Vagina (tissue), 2 donors: ENCODE data around the gene SENP2. TPM values are rescaled to one million over a fixed set of nuclear protein-coding genes. Genes with fewer than 3 reads are reported as not detected.

Experiments
- DNase-seq, 2 donors: peaks; one replicate each; pipeline ENCODE4 v3.0.0-alpha.2; 2017; ENCODE audit errors: extremely low spot score in 2 of 2
- H3K27ac ChIP-seq: fragments of 200-600 bp; sonication (generic); one replicate; pipeline ENCODE4 v1.5.1; 2019
- H3K27me3 ChIP-seq: fragments of 200-600 bp; sonication (generic); one replicate; pipeline ENCODE4 v1.5.1; 2019
- H3K36me3 ChIP-seq, 2 donors: fragments of 200-600 bp; sonication (generic); one replicate each; pipeline ENCODE4 v1.5.1; 2017 to 2019
- H3K4me1 ChIP-seq: fragments of 200-600 bp; sonication (generic); one replicate; pipeline ENCODE4 v1.5.1; 2019
- H3K4me3 ChIP-seq, 2 donors: fragments of 200-600 bp; sonication (generic); 1 replicate in 1 of 2; 2 replicates in 1 of 2; pipeline ENCODE4 v1.5.1; 2016 to 2019
- H3K9me3 ChIP-seq: fragments of 200-600 bp; sonication (generic); one replicate; pipeline ENCODE4 v1.5.1; 2019
- CTCF ChIP-seq, 3 experiments: fragments of 450-650 bp in 2 of 3; fragments of 200-600 bp in 1 of 3; sonication (generic) in 1 of 3; IDR thresholded peaks; one replicate each; pipeline ENCODE4 v1.5.1; 2017 to 2019; ENCODE audit warnings: antibody characterized with exemption in 3 of 3, mild to moderate bottlenecking in 2 of 3, moderate library complexity in 2 of 3
- POLR2A ChIP-seq, 2 donors: fragments of 450-650 bp; IDR thresholded peaks; one replicate each; pipeline ENCODE4 v1.6.1; 2017; ENCODE audit warnings: antibody characterized with exemption in 2 of 2, mild to moderate bottlenecking in 2 of 2, moderate library complexity in 2 of 2
- POLR2AphosphoS5 ChIP-seq, 2 donors: sonication (generic); formaldehyde crosslinking; IDR thresholded peaks; one replicate each; pipeline ENCODE4 v1.9.0; 2017; ENCODE audit warnings: antibody characterized with exemption in 2 of 2, mild to moderate bottlenecking in 2 of 2, low read depth in 1 of 2; ENCODE audit not compliant: insufficient read depth in 1 of 2
- intact Hi-C: fragments of 100-400 bp; cut with DNase I; formaldehyde crosslinking; loops from one replicate; pipeline ENCODE4 v1.15.1; 2023
- total RNA-seq: library from RNA; depleted of rRNA; stranded (reverse); fragments of >200 nt; gene quantifications from one replicate; pipeline ENCODE4 v1.2.3, GENCODE V29; 2016

SENP2 gene
- total RNA-seq, 1 donor from 2014 or later = 13.8 TPM

DNA sequence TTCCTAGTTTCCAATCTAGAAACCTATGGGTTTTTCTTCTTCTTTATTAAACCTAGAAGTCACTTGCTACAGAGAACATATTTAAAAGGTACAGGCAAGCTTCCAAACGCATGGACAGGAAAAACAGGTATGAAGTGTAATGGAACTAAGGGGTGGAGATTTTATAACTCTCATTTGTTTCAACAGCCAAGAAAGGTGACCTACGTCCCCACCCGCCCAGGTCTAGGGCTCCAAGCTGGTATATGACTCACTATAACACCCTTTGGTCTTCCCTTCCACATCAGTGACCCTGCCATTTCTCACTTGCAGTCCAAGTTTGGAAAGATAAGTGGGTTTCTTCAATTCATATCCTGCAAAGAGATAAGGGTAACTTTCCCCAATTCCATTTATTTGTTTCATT lies 27.7 kb upstream of the SENP2 start:
- intact Hi-C loops = no loop called here
- Histone ChIP-seq H3K27me3 (no peaks in the 10 kb centered on the region), H3K4me3 (peak overlapping the region in 1 of 2 donors; percentile 1), H3K9me3 (no peaks in the 10 kb centered on the region), H3K4me1 (no peaks in the 10 kb centered on the region), H3K36me3 (no peaks in the 10 kb centered on the region), H3K27ac (no peak overlapping the region)
- no peak for TF ChIP-seq CTCF (IDR thresholded peaks at IDR 0.05)
- peak in 1 of 2 donors; percentile 21 for TF ChIP-seq POLR2AphosphoS5 (IDR thresholded peaks at IDR 0.05; ENCODE audit: insufficient read depth in 1 of 2, low read depth in 1 of 2)
- no peak for DNase-seq

GRCh38 chr3:185559706-185560090 lies 26.4 kb upstream of the SENP2 start:
- H3K27ac ChIP-seq = no peak overlapping the region
- no peaks in the 10 kb centered on the region for H3K4me1 ChIP-seq
- no peaks in the 10 kb centered on the region for H3K27me3 ChIP-seq
- intact Hi-C loops = no loop called here
- H3K4me3 ChIP-seq = no peak overlapping the region
- H3K9me3 ChIP-seq = no peaks in the 10 kb centered on the region
- no peak for DNase-seq
- H3K36me3 ChIP-seq = no peaks in the 10 kb centered on the region
- TF ChIP-seq POLR2AphosphoS5 (IDR thresholded peaks at IDR 0.05; ENCODE audit: insufficient read depth in 1 of 2, low read depth in 1 of 2) (no peak), POLR2A (IDR thresholded peaks at IDR 0.05) (no peak), CTCF (IDR thresholded peaks at IDR 0.05) (no peak)

DNA sequence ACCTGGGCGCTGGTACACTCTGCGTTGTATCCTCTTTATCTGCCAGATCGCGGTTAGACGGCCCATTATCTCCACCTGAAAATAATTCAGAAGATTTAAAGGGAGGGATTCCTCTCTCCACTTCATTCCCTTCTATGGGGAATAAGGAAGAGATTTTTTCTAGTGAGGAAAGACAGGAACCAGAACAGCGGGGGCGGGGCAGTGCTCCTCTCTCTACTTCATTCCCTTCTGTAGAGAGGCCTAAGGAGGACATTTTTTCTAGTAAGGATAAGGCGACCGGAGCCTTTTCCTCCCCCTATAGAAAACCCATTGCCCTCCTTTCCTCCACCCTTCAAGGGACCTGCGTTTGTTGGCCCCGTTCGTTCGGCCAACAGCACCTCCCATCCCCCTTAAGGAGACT lies 25.4 kb upstream of the SENP2 start:
- no peak overlapping the region for H3K4me3 ChIP-seq
- H3K9me3 ChIP-seq = no peaks in the 10 kb centered on the region
- no peaks in the 10 kb centered on the region for H3K36me3 ChIP-seq
- TF ChIP-seq CTCF (IDR thresholded peaks at IDR 0.05) (no peak), POLR2AphosphoS5 (IDR thresholded peaks at IDR 0.05; ENCODE audit: insufficient read depth in 1 of 2, low read depth in 1 of 2) (no peak), POLR2A (IDR thresholded peaks at IDR 0.05) (no peak)
- intact Hi-C loops = no loop called here
- no peak for DNase-seq
- no peaks in the 10 kb centered on the region for H3K4me1 ChIP-seq
- no peaks in the 10 kb centered on the region for H3K27me3 ChIP-seq
- H3K27ac ChIP-seq = no peak overlapping the region

DNA sequence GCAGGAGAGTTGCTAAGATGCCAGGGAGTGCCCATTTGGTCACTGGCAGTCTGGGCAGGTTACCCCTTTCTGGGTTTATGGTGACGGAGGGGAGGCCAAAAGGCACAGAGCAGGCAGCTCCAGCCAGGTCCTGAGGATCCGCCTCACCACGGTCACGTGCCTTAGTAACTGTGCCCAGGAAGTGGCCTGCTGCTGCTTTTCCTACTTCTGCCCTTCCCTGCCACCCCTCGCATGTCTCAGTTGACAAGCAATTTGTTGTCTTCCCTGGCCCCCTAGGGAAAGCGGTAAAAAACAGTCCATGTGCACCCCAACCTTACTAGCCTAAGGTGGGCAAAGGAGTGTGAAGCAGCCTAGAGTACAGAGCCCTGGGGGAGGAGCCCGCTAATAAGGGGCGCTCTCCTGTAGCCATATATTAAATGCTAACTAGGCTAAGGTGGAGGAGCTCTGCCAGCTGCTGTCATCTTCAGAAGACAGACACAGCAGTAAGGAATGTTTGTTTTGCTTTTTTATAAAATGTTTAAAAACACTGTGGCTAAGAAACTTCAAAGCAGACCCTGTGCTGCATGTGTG lies 24.6 kb upstream of the SENP2 start:
- intact Hi-C loops = no loop called here
- TF ChIP-seq POLR2A (IDR thresholded peaks at IDR 0.05) = no peak
- TF ChIP-seq CTCF (IDR thresholded peaks at IDR 0.05) = no peak
- no peak overlapping the region for H3K27ac ChIP-seq
- H3K4me3 ChIP-seq = no peak overlapping the region
- no peaks in the 10 kb centered on the region for H3K9me3 ChIP-seq
- no peaks in the 10 kb centered on the region for H3K36me3 ChIP-seq
- DNase-seq = no peak
- H3K27me3 ChIP-seq = no peaks in the 10 kb centered on the region
- no peaks in the 10 kb centered on the region for H3K4me1 ChIP-seq

- no peak for TF ChIP-seq POLR2AphosphoS5 (IDR thresholded peaks at IDR 0.05; ENCODE audit: insufficient read depth in 1 of 2, low read depth in 1 of 2)
- TF ChIP-seq POLR2A (IDR thresholded peaks at IDR 0.05) = no peak
- TF ChIP-seq CTCF (IDR thresholded peaks at IDR 0.05) = no peak
- Histone ChIP-seq H3K4me3 (no peak overlapping the region), H3K27me3 (no peaks in the 10 kb centered on the region), H3K36me3 (no peaks in the 10 kb centered on the region), H3K9me3 (no peaks in the 10 kb centered on the region), H3K27ac (no peak overlapping the region), H3K4me1 (no peaks in the 10 kb centered on the region)
- intact Hi-C loops = no loop called here
- no peak for DNase-seq
Measured at GRCh38 chr3:185561958-185562357, 24.1 kb upstream of the SENP2 start.
